SK-N-SH treated with all-trans-retinoic acid at 6 μM for 48 hours (cell line): ENCODE results near the gene MAP3K20.

Experiments
- ARNTL ChIP-seq: fragments of 450-650 bp; formaldehyde crosslinking; IDR thresholded peaks from 2 replicates; pipeline ENCODE4 v1.5.0; 2020; ENCODE audit warnings: low read depth, mild to moderate bottlenecking, moderate library complexity, borderline replicate concordance
- ESRRG ChIP-seq: fragments of 250-450 bp; sonication (Bioruptor Pico); IDR thresholded peaks from 2 replicates; pipeline ENCODE4 v1.6.1; 2021; ENCODE audit warnings: mild to moderate bottlenecking
- GLIS3 ChIP-seq: fragments of 250-450 bp; sonication (Bioruptor Pico); IDR thresholded peaks from 2 replicates; pipeline ENCODE4 v1.5.0; 2020; ENCODE audit warnings: mild to moderate bottlenecking, moderate library complexity
- ZNF8 ChIP-seq: fragments of 450-650 bp; formaldehyde crosslinking; IDR thresholded peaks from 2 replicates; pipeline ENCODE4 v1.5.0; 2020; ENCODE audit warnings: mild to moderate bottlenecking, moderate library complexity
- TF ChIP-seq, protein P1 (sequence below): fragments of 250-450 bp; sonication (Bioruptor Pico); IDR thresholded peaks from 2 replicates; pipeline ENCODE4 v1.5.0; 2020; ENCODE audit warnings: mild to moderate bottlenecking, moderate library complexity
- TF ChIP-seq, protein P2 (sequence below): fragments of 250-450 bp; sonication (Bioruptor Pico); IDR thresholded peaks from 2 replicates; pipeline ENCODE4 v1.8.0; 2020; ENCODE audit warnings: mild to moderate bottlenecking, moderate library complexity, borderline replicate concordance

DNA sequence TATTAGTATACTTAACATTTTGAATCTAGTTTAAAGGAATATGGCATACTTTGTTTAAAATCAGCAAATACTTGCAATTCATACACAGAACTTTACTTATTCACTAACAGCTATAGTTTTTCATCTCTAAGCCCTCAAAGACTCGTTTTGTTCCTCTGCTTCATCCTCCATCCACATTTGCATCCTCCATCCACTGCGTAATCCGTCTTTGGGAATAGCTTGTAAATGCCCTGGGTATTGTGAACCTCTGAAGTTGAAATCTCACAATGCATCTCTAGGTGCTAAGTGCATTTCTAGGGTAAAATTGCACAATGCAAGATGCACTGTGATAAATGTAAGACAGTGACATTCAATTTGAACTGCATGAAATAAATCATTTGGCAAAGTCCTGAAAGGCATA is 163.2 kb downstream of the MAP3K20 start:
- no peak for TF ChIP-seq ESRRG (CRISPR knock-in tag)
- TF ChIP-seq GLIS3: no peak
- no peak for TF ChIP-seq ZNF8 (CRISPR knock-in tag)
- TF ChIP-seq, protein P1, sequence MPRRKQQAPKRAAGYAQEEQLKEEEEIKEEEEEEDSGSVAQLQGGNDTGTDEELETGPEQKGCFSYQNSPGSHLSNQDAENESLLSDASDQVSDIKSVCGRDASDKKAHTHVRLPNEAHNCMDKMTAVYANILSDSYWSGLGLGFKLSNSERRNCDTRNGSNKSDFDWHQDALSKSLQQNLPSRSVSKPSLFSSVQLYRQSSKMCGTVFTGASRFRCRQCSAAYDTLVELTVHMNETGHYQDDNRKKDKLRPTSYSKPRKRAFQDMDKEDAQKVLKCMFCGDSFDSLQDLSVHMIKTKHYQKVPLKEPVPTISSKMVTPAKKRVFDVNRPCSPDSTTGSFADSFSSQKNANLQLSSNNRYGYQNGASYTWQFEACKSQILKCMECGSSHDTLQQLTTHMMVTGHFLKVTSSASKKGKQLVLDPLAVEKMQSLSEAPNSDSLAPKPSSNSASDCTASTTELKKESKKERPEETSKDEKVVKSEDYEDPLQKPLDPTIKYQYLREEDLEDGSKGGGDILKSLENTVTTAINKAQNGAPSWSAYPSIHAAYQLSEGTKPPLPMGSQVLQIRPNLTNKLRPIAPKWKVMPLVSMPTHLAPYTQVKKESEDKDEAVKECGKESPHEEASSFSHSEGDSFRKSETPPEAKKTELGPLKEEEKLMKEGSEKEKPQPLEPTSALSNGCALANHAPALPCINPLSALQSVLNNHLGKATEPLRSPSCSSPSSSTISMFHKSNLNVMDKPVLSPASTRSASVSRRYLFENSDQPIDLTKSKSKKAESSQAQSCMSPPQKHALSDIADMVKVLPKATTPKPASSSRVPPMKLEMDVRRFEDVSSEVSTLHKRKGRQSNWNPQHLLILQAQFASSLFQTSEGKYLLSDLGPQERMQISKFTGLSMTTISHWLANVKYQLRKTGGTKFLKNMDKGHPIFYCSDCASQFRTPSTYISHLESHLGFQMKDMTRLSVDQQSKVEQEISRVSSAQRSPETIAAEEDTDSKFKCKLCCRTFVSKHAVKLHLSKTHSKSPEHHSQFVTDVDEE (CRISPR knock-in tag): no peak
- TF ChIP-seq ARNTL (CRISPR knock-in tag): no peak
- TF ChIP-seq, protein P2, sequence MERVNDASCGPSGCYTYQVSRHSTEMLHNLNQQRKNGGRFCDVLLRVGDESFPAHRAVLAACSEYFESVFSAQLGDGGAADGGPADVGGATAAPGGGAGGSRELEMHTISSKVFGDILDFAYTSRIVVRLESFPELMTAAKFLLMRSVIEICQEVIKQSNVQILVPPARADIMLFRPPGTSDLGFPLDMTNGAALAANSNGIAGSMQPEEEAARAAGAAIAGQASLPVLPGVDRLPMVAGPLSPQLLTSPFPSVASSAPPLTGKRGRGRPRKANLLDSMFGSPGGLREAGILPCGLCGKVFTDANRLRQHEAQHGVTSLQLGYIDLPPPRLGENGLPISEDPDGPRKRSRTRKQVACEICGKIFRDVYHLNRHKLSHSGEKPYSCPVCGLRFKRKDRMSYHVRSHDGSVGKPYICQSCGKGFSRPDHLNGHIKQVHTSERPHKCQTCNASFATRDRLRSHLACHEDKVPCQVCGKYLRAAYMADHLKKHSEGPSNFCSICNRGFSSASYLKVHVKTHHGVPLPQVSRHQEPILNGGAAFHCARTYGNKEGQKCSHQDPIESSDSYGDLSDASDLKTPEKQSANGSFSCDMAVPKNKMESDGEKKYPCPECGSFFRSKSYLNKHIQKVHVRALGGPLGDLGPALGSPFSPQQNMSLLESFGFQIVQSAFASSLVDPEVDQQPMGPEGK (CRISPR knock-in tag): no peak
